H1 (cell line): ENCODE results near the gene ENTREP3. TPM values are rescaled to one million over a fixed set of nuclear protein-coding genes. Genes with fewer than 3 reads are reported as not detected.
A peak's percentile ranks its signal among the peaks of the same experiment; 100 is the strongest.

Experiments used
- CBX5 ChIP-seq: fragments of 300-800, 300-1000 bp; sonication (generic); IDR thresholded peaks from 2 replicates; pipeline ENCODE4 v1.7.1; 2016; ENCODE audit warnings: antibody characterized with exemption, low read length, low read depth
- EGR1 ChIP-seq: IDR thresholded peaks from 2 replicates; pipeline ENCODE4 v1.6.1; 2011; ENCODE audit warnings: low read depth, low read length, borderline replicate concordance
- HDAC2 ChIP-seq, 2 experiments: fragments of 300-600 bp in 1 of 2; sonication (generic) in 1 of 2; IDR thresholded peaks; 2 replicates each; pipeline ENCODE4 v1.6.1; 2011 to 2012; ENCODE audit warnings: low read depth in 2 of 2, low read length in 2 of 2, mild to moderate bottlenecking in 2 of 2, moderate library complexity in 2 of 2, borderline replicate concordance in 1 of 2, inconsistent platforms in 1 of 2
- HDAC6 ChIP-seq: IDR thresholded peaks from one replicate; pipeline ENCODE4 v1.7.1; 2012; ENCODE audit warnings: low read depth, mild to moderate bottlenecking, inconsistent platforms, low read length, moderate library complexity
- MAFK ChIP-seq: IDR thresholded peaks from 2 replicates; pipeline ENCODE4 v1.6.1; 2012; ENCODE audit warnings: low read depth, mild to moderate bottlenecking, improper control_type of control experiment, low read length
- POLR2AphosphoS5 ChIP-seq: IDR thresholded peaks from 2 replicates; pipeline ENCODE4 v1.6.1; 2011; ENCODE audit warnings: low read depth, low read length
- RBBP5 ChIP-seq: IDR thresholded peaks from 2 replicates; pipeline ENCODE4 v1.7.1; 2012; ENCODE audit warnings: low read depth, mild to moderate bottlenecking, inconsistent platforms, low read length, moderate library complexity, borderline replicate concordance
- RFX5 ChIP-seq: IDR thresholded peaks from 2 replicates; pipeline ENCODE4 v1.6.1; 2011; ENCODE audit warnings: low read depth, low read length, improper control_type of control experiment, borderline replicate concordance
- SP1 ChIP-seq: IDR thresholded peaks from 2 replicates; pipeline ENCODE4 v1.6.1; 2011; ENCODE audit warnings: low read depth, low read length
- SP2 ChIP-seq: IDR thresholded peaks from 2 replicates; pipeline ENCODE4 v1.6.1; 2012; ENCODE audit warnings: mild to moderate bottlenecking, low read length, inconsistent platforms
- polyA plus RNA-seq, 7 experiments: library from polyadenylated mRNA; depleted of rRNA in 3 of 7; stranded (reverse) in 5 of 7; unstranded in 2 of 7; fragments of >200 nt in 5 of 7; fragments of 200-250 nt in 2 of 7; gene quantifications; 1 replicate in 5 of 7; 2 replicates in 1 of 7; 4 replicates in 1 of 7; pipeline versions ENCODE4 v1.2.1 to v1.2.3, GENCODE V29; 2011 to 2013; ENCODE audit warnings: missing spikeins in 2 of 7, mixed read lengths in 2 of 7
- total RNA-seq: library from RNA; stranded (reverse); fragmentation: NEBNext Ultra II Directional; extraction: Animal tissue kit (Norgen Biotek cat#: 25700); gene quantifications from 2 replicates; pipeline ENCODE4 v1.2.1, GENCODE V29; 2021
- TF ChIP-seq, protein P1 (sequence below), 3 experiments: IDR thresholded peaks; 1 replicate in 2 of 3; 2 replicates in 1 of 3; pipeline versions ENCODE4 v1.5.1 to v1.6.1; 2011; ENCODE audit warnings: low read length in 3 of 3, mild to moderate bottlenecking in 3 of 3, inconsistent platforms in 2 of 3, low read depth in 1 of 3, moderate library complexity in 1 of 3; ENCODE audit not compliant: insufficient read depth in 1 of 3; ENCODE audit errors: control extremely low read depth in 1 of 3
- TF ChIP-seq, protein P2 (sequence below): IDR thresholded peaks from 2 replicates; pipeline ENCODE4 v1.6.1; 2012; ENCODE audit warnings: low read length, inconsistent platforms

The ENTREP3 gene
- total and polyA plus RNA-seq, 2 of the 8 experiments (the other 6 are each of a cell fraction or from before 2014, with no cell fraction given): 22.8 to 52.2 TPM

DNA sequence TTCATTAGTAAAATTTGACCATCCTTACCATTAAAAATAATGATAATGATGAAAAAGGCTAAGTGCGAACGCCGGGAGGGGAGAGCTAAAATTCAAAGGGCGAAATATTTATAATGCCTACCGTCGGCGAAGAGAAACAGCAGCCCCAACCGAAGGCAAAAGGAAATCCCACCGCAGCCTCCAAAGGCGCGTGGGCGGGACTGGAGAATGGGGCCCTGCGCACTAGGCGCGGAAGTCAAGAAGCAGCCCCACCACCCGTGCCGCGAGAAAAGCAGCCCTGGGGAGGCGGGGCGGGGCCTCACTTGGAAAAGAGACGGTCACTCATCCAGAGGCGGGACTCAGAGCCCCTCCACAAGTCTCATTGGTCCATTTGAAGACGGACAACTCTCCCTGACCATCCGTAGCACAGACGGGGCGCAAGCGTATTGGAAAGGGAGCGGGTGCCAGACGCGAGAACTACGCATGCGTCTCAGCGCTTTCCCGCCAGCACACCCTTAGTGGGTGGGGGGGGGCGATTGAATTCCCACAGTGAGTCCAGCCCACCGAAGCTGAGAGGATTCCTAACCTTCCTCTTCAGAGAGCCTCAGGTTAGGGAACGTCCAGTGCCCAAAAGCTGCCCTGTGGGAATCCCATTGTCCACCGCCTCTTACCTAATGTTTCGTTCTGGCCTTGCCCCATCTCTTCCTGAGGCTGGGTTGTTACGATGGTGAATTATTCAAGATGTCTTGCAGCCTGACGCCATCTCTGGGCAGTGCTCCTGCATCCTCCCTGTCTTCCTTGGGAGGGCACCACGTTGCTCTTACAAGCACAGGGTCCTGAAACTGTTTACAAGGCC lies 27.8 kb downstream of the ENTREP3 start (continued):
- 0 out of 4 replicates have a peak, but pooled peaks of 1 of the 2 experiments have one; percentile 70 for TF ChIP-seq HDAC2 (IDR thresholded peaks at IDR 0.05; ENCODE audit: borderline replicate concordance in 1 of 2, low read depth in 2 of 2, low read length in 2 of 2)
- TF ChIP-seq, protein P1, sequence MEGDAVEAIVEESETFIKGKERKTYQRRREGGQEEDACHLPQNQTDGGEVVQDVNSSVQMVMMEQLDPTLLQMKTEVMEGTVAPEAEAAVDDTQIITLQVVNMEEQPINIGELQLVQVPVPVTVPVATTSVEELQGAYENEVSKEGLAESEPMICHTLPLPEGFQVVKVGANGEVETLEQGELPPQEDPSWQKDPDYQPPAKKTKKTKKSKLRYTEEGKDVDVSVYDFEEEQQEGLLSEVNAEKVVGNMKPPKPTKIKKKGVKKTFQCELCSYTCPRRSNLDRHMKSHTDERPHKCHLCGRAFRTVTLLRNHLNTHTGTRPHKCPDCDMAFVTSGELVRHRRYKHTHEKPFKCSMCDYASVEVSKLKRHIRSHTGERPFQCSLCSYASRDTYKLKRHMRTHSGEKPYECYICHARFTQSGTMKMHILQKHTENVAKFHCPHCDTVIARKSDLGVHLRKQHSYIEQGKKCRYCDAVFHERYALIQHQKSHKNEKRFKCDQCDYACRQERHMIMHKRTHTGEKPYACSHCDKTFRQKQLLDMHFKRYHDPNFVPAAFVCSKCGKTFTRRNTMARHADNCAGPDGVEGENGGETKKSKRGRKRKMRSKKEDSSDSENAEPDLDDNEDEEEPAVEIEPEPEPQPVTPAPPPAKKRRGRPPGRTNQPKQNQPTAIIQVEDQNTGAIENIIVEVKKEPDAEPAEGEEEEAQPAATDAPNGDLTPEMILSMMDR (IDR thresholded peaks at IDR 0.05; ENCODE audit: control extremely low read depth in 1 of 3, insufficient read depth in 1 of 3, low read depth in 1 of 3, low read length in 3 of 3): peak in 2 of 3 experiments; percentile 14 to 17; a peak in 2 of 4 replicates
- peak; percentile 80; the same call in 1 of the 2 replicates for TF ChIP-seq EGR1
- TF ChIP-seq POLR2AphosphoS5: peak; percentile 87
- TF ChIP-seq SP1: peak; percentile 97
- no peak for TF ChIP-seq CBX5
- TF ChIP-seq, protein P2, sequence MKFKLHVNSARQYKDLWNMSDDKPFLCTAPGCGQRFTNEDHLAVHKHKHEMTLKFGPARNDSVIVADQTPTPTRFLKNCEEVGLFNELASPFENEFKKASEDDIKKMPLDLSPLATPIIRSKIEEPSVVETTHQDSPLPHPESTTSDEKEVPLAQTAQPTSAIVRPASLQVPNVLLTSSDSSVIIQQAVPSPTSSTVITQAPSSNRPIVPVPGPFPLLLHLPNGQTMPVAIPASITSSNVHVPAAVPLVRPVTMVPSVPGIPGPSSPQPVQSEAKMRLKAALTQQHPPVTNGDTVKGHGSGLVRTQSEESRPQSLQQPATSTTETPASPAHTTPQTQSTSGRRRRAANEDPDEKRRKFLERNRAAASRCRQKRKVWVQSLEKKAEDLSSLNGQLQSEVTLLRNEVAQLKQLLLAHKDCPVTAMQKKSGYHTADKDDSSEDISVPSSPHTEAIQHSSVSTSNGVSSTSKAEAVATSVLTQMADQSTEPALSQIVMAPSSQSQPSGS: 0 out of 2 replicates have a peak, but pooled peaks have one; percentile 58
- TF ChIP-seq RFX5: no peak
- TF ChIP-seq SP2: peak; percentile 80
- 0 out of 2 replicates have a peak, but pooled peaks have one; percentile 19 for TF ChIP-seq RBBP5
- TF ChIP-seq HDAC6: no peak
- TF ChIP-seq MAFK: no peak
